M059J (cell line): Measurements from ENCODE around the gene TBRG4. TPM values are rescaled to one million over a fixed set of nuclear protein-coding genes. Genes with fewer than 3 reads are reported as not detected.
"Not testable (repeated sequence)": the region's sequence is repeated elsewhere in the genome, so short reads cannot be mapped to it uniquely, and the experiment has no call there.

ENCODE experiments used
- DNase-seq: peaks from one replicate; pipeline ENCODE4 v3.0.0-alpha.2; 2012; ENCODE audit warnings: low read depth
- total RNA-seq: library from RNA; depleted of rRNA; stranded (reverse); fragments of >200 nt; shearing (Covaris generic); gene quantifications from 2 replicates; pipeline ENCODE4 v1.2.3, GENCODE V29; 2014; rRNA removed

TBRG4 gene
- 55.3 and 66.6 TPM in 2 replicates for total RNA-seq

- peak; percentile 94 for DNase-seq
Measured at GRCh38 chr7:45111298-45112223, at the start of gene TBRG4. TSS of gene TBRG4 (minus strand) at chr7:45111697. CDS start at chr7:45109237, 2,460 bp downstream.

GRCh38 chr7:45161138-45161537, 49.6 kb upstream of the TBRG4 start:
- no peak for DNase-seq

- peak; percentile 10 for DNase-seq
Measured at GRCh38 chr7:45160417-45160881, 49.0 kb upstream of the TBRG4 start.

GRCh38 chr7:45159296-45159695, 47.8 kb upstream of the TBRG4 start:
- no peak for DNase-seq

GRCh38 chr7:45158471-45158870, 47.0 kb upstream of the TBRG4 start:
- DNase-seq, result no peak

- DNase-seq, result no peak
Measured at GRCh38 chr7:45157653-45158401, 46.3 kb upstream of the TBRG4 start, which contains the start of gene RAMP3. TSS of gene RAMP3 (plus strand) at chr7:45157791. CDS start at chr7:45157829, 38 bp downstream.

- DNase-seq, result no peak
Measured at GRCh38 chr7:45157286-45157652, 45.8 kb upstream of the TBRG4 start.

- no peak for DNase-seq
Measured at GRCh38 chr7:45156516-45157272, 45.2 kb upstream of the TBRG4 start.

- no peak for DNase-seq
Measured at GRCh38 chr7:45155941-45156340, 44.4 kb upstream of the TBRG4 start.

- no peak for DNase-seq
Measured at GRCh38 chr7:45155357-45155900, 43.9 kb upstream of the TBRG4 start.

- DNase-seq, result not testable (repeated sequence)
Measured at GRCh38 chr7:45153861-45154260, 42.4 kb upstream of the TBRG4 start.

- no peak for DNase-seq
Measured at GRCh38 chr7:45153233-45153632, 41.7 kb upstream of the TBRG4 start.

GRCh38 chr7:45151967-45152366, 40.5 kb upstream of the TBRG4 start:
- DNase-seq, result no peak

- DNase-seq, result no peak
Measured at GRCh38 chr7:45151131-45151684, 39.7 kb upstream of the TBRG4 start.

GRCh38 chr7:45150199-45150598, 38.7 kb upstream of the TBRG4 start:
- DNase-seq, result no peak

GRCh38 chr7:45149606-45150005, 38.1 kb upstream of the TBRG4 start:
- DNase-seq, result no peak

GRCh38 chr7:45148653-45148973, 37.1 kb upstream of the TBRG4 start:
- DNase-seq, result no peak

GRCh38 chr7:45147858-45148652, 36.6 kb upstream of the TBRG4 start:
- DNase-seq, result no peak

- peak; percentile 34 for DNase-seq
Measured at GRCh38 chr7:45146531-45147379, 35.3 kb upstream of the TBRG4 start.

- no peak for DNase-seq
Measured at GRCh38 chr7:45145881-45146280, 34.4 kb upstream of the TBRG4 start.
